GM19035 (cell line): ENCODE measurements around the gene EFHD1.
A peak's percentile ranks its signal among the peaks of the same experiment; 100 is the strongest.
"Not testable (repeated sequence)": the region's sequence is repeated elsewhere in the genome, so short reads cannot be mapped to it uniquely, and the experiment has no call there.

Experiments
- ATAC-seq: cut with Tn5 transposase; IDR thresholded peaks from one replicate; pipeline ENCODE4 v1.9.1; 2021; ENCODE audit not compliant: unreplicated experiment

EFHD1 gene

GRCh38 chr2:232689152-232689910 is 55.9 kb downstream of the EFHD1 start:
- ATAC-seq: no peak

DNA sequence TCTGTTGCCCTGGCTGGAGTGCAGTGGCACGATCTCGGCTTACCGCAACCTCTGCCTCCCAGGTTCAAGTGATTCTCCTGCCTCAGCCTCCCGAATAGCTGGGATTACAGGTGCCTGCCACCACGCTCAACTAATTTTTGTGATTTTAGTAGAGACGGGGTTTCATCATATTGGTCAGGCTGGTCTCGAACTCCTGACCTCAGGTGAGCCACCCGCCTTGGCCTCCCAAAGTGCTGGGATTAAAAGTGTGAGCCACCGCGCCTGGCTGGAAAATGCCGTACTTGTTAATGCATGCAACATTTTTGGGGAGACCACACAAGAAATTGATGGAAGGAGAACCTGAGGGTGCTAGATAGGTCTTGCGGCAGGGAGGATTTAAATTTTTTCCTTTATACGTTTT is 57.7 kb downstream of the EFHD1 start:
- not testable (repeated sequence) for ATAC-seq

DNA sequence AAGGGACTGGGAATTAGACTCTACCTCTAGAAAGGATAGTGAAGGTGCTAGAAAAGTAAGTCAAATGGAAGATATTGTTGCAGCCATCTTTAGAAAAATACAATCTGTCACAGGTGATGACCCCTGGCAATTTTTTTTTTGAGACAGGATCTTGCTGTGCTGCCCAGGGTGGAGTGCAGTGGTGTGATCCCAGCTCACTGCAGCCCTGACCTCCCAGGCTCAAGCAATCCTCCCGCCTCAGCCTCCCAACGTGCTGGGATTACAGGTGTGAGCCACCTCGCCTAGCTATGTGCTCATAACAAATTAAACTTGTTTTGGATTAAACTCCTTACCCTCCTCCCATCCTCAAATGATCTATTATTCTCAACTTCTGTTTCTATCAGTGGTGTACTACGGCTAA is 59.9 kb downstream of the EFHD1 start:
- no peak for ATAC-seq

DNA sequence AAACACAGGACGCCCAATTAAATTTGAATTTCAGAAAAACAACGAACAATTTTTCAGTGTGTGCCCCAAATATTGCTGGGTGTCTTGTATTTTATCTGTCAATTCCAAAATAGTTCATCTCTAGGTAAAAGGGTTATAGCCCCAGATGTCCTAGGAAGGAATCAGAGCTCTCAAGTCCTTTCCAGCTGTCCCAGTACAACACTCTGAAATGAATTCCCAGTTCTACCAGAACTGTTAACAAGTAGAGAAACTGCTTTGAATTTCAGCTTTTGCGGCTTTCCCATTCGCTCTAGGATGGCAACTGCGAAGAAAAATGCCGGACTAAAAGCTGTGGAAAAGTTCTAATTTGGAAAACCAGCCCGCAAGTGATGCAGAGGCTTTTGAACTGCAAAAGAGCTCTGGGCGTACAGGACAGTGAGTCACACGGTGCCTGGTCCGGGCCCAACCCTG is 63.2 kb downstream of the EFHD1 start:
- ATAC-seq: no peak

- peak; percentile 76 for ATAC-seq
Measured at GRCh38 chr2:232697059-232697806, 63.8 kb downstream of the EFHD1 start, which contains the start of gene GIGYF2. TSS of gene GIGYF2 (plus strand) at chr2:232697331. CDS start at chr2:232735198, 37,867 bp downstream.

- ATAC-seq: no peak
Measured at GRCh38 chr2:232697807-232698110, 64.4 kb downstream of the EFHD1 start.

GRCh38 chr2:232698556-232699091 is 65.2 kb downstream of the EFHD1 start:
- ATAC-seq: no peak

- ATAC-seq: no peak
Measured at GRCh38 chr2:232699110-232699509, 65.7 kb downstream of the EFHD1 start.

- no peak for ATAC-seq
Measured at GRCh38 chr2:232700154-232700553, 66.8 kb downstream of the EFHD1 start.

DNA sequence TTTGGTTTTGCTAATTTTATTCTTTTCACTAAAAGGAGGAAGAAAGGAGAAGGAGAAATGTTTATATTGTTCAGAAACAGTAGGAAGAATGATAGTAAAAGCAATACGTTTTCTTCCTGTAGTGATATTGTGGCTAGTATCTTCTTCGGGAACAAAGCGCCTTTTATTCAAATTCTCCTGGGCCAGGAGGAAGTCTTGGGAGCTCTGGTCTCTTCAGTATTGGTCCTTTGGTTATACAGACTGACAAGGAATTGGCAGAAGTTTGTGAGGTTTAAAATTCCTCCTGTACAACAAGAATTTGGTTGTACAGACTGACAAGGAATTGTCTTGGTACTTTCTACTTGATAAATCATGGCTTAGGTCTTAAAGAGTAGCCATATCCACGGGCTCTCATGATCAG is 73.7 kb downstream of the EFHD1 start:
- ATAC-seq: no peak

DNA sequence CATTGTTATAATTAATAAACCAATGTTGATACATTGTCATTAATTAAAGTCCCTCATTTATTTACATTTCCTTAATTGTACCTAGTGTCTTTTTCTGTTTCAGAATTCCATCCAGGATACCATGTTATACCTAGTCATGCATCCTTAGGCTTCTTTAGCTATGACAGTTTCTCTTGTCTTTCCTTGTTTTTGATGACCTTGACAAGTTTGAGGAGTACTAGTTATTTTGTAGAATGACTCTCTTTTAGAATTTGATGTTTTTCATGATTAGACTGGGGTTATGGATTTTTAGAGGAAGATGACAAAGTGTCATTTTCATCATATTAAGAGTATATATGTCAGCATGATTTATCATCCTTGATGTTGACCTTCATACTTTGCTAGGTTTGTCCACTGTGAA is 80.1 kb downstream of the EFHD1 start:
- ATAC-seq: no peak

- no peak for ATAC-seq
Measured at GRCh38 chr2:232714969-232715368, 81.6 kb downstream of the EFHD1 start.

DNA sequence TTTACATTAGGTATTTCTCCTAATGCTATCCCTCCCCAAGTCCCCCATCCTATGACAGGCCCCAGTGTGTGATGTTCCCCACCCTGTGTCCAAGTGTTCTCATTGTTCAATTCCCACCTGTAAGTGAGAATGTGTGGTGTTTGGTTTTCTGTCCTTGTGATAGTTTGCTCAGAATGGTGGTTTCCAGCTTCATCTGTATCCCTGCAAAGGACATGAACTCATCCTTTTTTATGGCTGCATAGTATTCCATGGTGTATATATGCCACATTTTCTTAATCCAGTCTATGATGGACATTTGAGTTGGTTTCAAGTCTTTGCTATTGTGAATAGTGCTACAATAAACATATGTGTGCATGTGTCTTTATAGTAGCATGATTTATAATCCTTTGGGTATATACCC is 86.7 kb downstream of the EFHD1 start:
- ATAC-seq: not testable (repeated sequence)

- no peak for ATAC-seq
Measured at GRCh38 chr2:232721261-232721660, 87.9 kb downstream of the EFHD1 start.

GRCh38 chr2:232721882-232722281 is 88.5 kb downstream of the EFHD1 start:
- ATAC-seq: no peak

GRCh38 chr2:232723027-232723426 is 89.6 kb downstream of the EFHD1 start:
- no peak for ATAC-seq

DNA sequence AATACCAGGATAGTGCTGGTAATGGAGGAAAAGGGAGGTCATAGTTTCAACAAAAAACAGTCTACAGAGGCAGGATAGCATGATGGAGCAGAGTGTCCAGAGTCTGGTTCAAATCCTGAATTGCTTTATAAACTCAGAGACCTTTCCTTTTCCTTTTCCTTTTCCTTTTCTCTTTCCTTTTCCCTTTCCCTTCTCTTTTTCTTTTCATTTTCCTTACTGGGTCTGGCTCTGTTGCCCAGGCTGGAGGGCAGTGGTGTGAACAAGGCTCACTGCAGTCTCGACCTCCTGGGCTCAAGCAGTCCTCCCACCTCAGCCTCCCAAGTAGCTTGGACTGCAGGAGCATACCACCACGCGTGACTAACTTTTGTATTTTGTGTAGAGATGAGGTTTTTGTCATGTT is 95.4 kb downstream of the EFHD1 start:
- ATAC-seq: no peak

DNA sequence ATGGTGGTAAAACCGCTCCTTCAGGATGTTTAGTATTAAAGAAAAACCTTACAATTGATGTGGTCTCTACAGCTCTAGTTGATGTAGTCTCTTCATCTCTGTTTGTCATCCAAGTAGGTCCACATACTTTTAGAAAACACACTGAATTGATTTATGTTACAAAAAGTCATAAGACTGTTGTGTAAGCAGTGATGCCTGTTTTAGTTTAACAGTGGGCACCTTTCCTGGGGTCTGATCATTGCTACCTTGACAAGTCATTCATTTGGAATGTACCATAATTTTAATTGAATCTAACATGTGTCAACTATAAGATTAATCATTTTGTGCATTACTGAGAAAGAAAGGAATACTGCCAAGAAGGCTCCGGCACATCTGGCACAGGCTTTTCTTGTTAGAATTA is 98.1 kb downstream of the EFHD1 start:
- ATAC-seq: no peak
